WI38 (cell line): ENCODE data around the gene ZNF789.

ENCODE experiments used
- H3K4me3 ChIP-seq: 2 replicates; pipeline ENCODE4 v1.5.1; 2011; ENCODE audit warnings: low read depth, mild to moderate bottlenecking, control low read depth, low read length
- TF ChIP-seq, protein P1 (sequence below): IDR thresholded peaks from 2 replicates; pipeline ENCODE4 v1.5.1; 2012; ENCODE audit warnings: low read depth, mild to moderate bottlenecking, control low read depth, low read length

ZNF789 gene

GRCh38 chr7:99452541-99452940 lies 20.1 kb upstream of the ZNF789 start:
- H3K4me3 ChIP-seq, result no peak overlapping the region
- TF ChIP-seq, protein P1, sequence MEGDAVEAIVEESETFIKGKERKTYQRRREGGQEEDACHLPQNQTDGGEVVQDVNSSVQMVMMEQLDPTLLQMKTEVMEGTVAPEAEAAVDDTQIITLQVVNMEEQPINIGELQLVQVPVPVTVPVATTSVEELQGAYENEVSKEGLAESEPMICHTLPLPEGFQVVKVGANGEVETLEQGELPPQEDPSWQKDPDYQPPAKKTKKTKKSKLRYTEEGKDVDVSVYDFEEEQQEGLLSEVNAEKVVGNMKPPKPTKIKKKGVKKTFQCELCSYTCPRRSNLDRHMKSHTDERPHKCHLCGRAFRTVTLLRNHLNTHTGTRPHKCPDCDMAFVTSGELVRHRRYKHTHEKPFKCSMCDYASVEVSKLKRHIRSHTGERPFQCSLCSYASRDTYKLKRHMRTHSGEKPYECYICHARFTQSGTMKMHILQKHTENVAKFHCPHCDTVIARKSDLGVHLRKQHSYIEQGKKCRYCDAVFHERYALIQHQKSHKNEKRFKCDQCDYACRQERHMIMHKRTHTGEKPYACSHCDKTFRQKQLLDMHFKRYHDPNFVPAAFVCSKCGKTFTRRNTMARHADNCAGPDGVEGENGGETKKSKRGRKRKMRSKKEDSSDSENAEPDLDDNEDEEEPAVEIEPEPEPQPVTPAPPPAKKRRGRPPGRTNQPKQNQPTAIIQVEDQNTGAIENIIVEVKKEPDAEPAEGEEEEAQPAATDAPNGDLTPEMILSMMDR, result no peak

GRCh38 chr7:99453105-99453504 lies 19.6 kb upstream of the ZNF789 start:
- H3K4me3 ChIP-seq, result no peak overlapping the region
- TF ChIP-seq, protein P1, result no peak

DNA sequence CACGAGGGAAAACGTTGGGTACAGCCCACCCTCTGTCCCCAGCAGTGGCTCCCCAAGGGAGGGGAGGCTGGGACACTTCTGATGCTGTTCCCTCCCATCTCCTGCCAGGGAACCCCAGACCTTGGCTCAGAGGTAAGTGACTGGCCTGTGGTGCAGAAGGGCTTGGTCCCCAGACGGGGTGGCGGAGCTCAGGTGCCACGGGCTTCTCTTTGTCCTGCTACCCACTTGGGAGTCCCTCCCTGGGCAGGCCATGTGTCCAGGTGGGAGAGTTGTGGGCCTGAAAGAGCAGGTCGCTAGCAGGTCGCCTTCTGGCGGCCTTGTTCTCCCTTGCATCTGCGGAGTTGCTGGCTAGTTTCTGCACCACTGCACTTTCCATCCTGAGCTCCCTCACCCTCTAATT lies 16.8 kb upstream of the ZNF789 start:
- TF ChIP-seq, protein P1, result no peak
- no peak overlapping the region for H3K4me3 ChIP-seq

DNA sequence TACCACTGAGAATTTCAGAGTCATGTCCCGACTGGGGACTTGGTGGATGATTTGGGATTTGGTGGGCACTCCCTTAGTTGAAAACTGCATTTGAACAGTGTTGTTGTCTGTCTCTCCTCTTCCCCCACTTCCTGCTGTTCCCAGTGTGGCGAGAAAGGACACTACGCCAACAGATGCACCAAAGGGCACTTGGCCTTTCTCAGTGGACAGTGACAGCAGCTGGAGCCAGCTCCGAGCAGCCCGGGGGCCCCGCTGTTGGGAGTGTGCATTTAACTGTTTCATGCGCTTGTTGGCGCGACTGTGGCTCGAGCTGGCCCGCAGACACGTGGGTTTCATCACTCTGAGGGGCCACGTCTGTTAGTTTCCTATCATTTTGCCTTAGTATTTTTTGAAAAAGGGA lies 16.4 kb upstream of the ZNF789 start:
- H3K4me3 ChIP-seq, result no peak overlapping the region
- TF ChIP-seq, protein P1, result no peak

DNA sequence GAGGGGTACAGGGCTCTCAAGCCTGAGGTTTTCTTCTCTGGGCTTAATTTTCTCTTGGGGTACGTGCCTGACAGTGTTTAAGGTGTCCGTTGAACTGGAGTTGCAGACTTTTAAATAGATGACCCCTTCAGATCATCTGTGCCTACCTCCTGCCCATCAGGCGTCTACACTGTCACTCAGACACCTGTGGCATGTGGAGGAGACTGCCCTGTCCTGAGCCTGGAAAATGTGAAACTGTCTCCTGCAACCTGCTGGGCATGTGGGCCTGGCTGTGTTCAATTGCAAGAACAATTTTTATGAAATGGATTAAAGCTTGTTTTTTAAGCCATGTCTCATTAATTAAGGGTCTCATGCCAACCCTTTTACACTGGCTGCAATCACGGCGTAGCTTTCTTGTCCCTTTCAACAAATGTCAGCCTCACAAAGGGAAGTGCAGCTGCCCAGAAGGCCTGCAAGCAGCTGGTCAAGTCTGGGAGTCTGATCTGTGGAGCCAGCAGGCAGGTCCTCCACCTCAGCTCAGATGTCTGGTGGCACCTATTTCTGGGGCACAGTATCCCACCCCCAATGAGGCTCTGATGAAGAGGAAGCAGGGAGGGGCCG lies 15.5 kb upstream of the ZNF789 start:
- TF ChIP-seq, protein P1, result no peak
- H3K4me3 ChIP-seq, result no peak overlapping the region

DNA sequence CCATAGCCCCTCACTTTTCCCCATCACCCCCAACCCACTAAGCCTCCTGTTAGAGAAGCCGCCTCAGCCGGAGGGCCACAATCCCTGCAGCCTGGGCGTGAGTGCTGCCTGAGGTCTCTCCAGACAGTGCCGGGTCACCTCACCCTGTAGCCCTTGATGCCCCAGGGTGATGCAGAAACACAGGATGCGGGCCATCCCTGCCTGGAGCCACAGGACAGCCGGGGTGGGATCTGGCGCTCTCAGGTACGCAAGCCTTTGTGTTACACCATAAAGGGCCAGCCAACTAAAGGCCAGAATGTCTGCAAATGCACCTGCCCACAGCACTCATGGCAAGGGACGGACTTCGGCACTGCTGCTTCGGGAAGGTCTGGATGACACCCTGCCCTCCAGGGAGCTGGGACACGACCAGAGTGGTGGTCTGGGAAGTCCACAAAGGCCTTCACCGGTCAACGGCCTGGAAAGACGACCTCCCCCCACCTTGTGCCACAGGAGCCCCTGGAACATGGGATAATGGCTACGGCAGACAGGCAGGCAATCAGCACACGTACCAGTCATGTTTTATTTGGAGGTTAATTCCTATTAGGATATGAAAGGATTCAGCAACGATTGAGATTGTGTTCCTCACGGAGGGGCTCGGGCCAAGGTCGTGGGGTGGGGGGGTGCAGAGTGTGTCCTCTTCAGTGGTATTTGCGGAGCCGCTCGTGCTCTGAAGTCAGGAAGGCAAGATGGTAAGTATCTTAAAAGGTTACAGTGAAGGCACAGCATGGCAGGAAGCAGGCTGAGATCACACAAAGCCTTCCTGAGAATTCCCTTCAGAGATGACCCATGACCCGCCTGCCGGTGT lies 14.8 kb upstream of the ZNF789 start:
- TF ChIP-seq, protein P1, result no peak

DNA sequence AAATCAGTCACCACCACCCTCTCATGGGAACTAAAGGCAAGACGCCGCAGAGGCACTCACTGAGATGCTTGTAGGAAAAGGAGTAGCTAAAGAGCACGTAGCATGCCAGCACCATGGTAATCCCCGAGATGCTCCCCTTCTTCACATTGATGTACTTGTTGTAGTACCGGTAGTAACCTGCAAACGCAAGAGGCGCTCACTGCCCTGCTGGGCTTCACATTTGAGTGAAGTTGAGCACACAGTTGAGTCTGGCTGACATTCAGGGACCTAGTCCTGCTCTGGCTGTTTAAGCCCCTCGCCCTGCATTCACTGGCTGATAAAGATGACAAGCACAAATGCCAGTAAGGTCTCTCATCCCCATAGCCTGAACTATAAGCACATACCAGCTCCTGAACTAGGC lies 13.6 kb upstream of the ZNF789 start:
- TF ChIP-seq, protein P1, result peak; percentile 25; the same call in 1 of the 2 replicates
- no peak overlapping the region for H3K4me3 ChIP-seq

More for the DNA sequence above, 14.8 kb upstream of the ZNF789 start:
- H3K4me3 ChIP-seq, result no peak overlapping the region
